Muscle of leg (tissue), 11 donors: ENCODE measurements around the gene ARCN1. TPM values are rescaled to one million over a fixed set of nuclear protein-coding genes. Genes with fewer than 3 reads are reported as not detected.

ENCODE experiments used
- DNase-seq: peaks from one replicate; pipeline ENCODE4 v3.0.0; 2013
- H3K27ac ChIP-seq: one replicate; pipeline ENCODE4 v1.5.1; 2013; ENCODE audit warnings: mild to moderate bottlenecking, low read length, control low read depth
- H3K27me3 ChIP-seq: one replicate; pipeline ENCODE4 v1.6.1; 2013; ENCODE audit warnings: low read length; ENCODE audit not compliant: control insufficient read depth, insufficient read depth
- H3K36me3 ChIP-seq: one replicate; pipeline ENCODE4 v1.6.1; 2013; ENCODE audit warnings: low read length; ENCODE audit not compliant: control insufficient read depth, insufficient read depth
- H3K4me1 ChIP-seq: one replicate; pipeline ENCODE4 v1.6.1; 2013; ENCODE audit warnings: low read length; ENCODE audit not compliant: control insufficient read depth, insufficient read depth
- H3K4me3 ChIP-seq: one replicate; pipeline ENCODE4 v1.5.1; 2013; ENCODE audit warnings: low read length, control low read depth
- H3K9me3 ChIP-seq: replicated peaks from 2 replicates; pipeline ENCODE4 v1.6.1; 2013; ENCODE audit warnings: low read depth, low read length; ENCODE audit not compliant: control insufficient read depth
- WGBS: methylation state at CpG from one replicate; pipeline ENCODE4 v1.1.5; 2013; ENCODE audit warnings: missing lambda C conversion rate; ENCODE audit not compliant: insufficient coverage; 5-methylcytosine and 5-hydroxymethylcytosine counted together
- polyA plus RNA-seq, 8 donors: library from polyadenylated mRNA; unstranded; fragments of 120-200 nt; gene quantifications; one replicate each; pipeline versions ENCODE4 v1.2.1 to v1.2.3, GENCODE V29; 2013; ENCODE audit warnings: inconsistent platforms in 1 of 8, low replicate concordance in 1 of 8; ENCODE audit not compliant: insufficient read length in 8 of 8, insufficient read depth in 1 of 8
- total RNA-seq: library from RNA; stranded (reverse); fragments of 120-200 nt; gene quantifications from one replicate; pipeline ENCODE4 v1.2.4, GENCODE V29; 2013

Gene ARCN1
- total and polyA plus RNA-seq, 9 donors: 86.4 to 182 (median 133) TPM

GRCh38 chr11:118645066-118645715, 73.0 kb downstream of the ARCN1 start:
- Histone ChIP-seq H3K36me3 (peaks cover 93% of the 10 kb centered on the region), H3K4me3 (no peak overlapping the region), H3K27me3 (no peaks in the 10 kb centered on the region), H3K4me1 (peaks cover 7% of the 10 kb centered on the region), H3K27ac (no peak overlapping the region), H3K9me3 (no peaks in the 10 kb centered on the region)
- DNase-seq: no peak
- 77% methylated on average over 8 of the region's 24 CpGs for WGBS

- H3K27me3 ChIP-seq: no peaks in the 10 kb centered on the region
- DNase-seq: no peak
- peaks cover 91% of the 10 kb centered on the region for H3K36me3 ChIP-seq
- WGBS: 49% methylated on average over 2 of the region's 3 CpGs
- no peak overlapping the region for H3K4me3 ChIP-seq
- H3K4me1 ChIP-seq: peaks cover 7% of the 10 kb centered on the region
- H3K9me3 ChIP-seq: no peaks in the 10 kb centered on the region
- no peak overlapping the region for H3K27ac ChIP-seq
Measured at GRCh38 chr11:118646393-118646792, 74.2 kb downstream of the ARCN1 start.

GRCh38 chr11:118648291-118648690, 76.1 kb downstream of the ARCN1 start:
- Histone ChIP-seq H3K4me1 (peaks cover 2% of the 10 kb centered on the region), H3K27me3 (no peaks in the 10 kb centered on the region), H3K27ac (no peak overlapping the region), H3K4me3 (no peak overlapping the region), H3K36me3 (peaks cover 89% of the 10 kb centered on the region), H3K9me3 (no peaks in the 10 kb centered on the region)
- DNase-seq: no peak
- 64% methylated on average over 3 of the region's 5 CpGs for WGBS

GRCh38 chr11:118649941-118650340, 77.7 kb downstream of the ARCN1 start:
- WGBS: 89% methylated on average over 5 of the region's 10 CpGs
- no peak for DNase-seq
- H3K4me1 ChIP-seq: no peaks in the 10 kb centered on the region
- H3K27me3 ChIP-seq: no peaks in the 10 kb centered on the region
- no peak overlapping the region for H3K27ac ChIP-seq
- H3K36me3 ChIP-seq: peaks cover 79% of the 10 kb centered on the region
- no peaks in the 10 kb centered on the region for H3K9me3 ChIP-seq
- no peak overlapping the region for H3K4me3 ChIP-seq

GRCh38 chr11:118650366-118650765, 78.2 kb downstream of the ARCN1 start:
- 90% methylated on average over 1 of the region's 8 CpGs for WGBS
- H3K9me3 ChIP-seq: no peaks in the 10 kb centered on the region
- H3K27me3 ChIP-seq: no peaks in the 10 kb centered on the region
- peaks cover 77% of the 10 kb centered on the region for H3K36me3 ChIP-seq
- H3K27ac ChIP-seq: no peak overlapping the region
- no peak for DNase-seq
- H3K4me1 ChIP-seq: no peaks in the 10 kb centered on the region
- no peak overlapping the region for H3K4me3 ChIP-seq

- Histone ChIP-seq H3K4me1 (no peaks in the 10 kb centered on the region), H3K36me3 (peaks cover 81% of the 10 kb centered on the region), H3K27me3 (no peaks in the 10 kb centered on the region), H3K4me3 (no peak overlapping the region), H3K9me3 (no peaks in the 10 kb centered on the region), H3K27ac (no peak overlapping the region)
- no peak for DNase-seq
- WGBS: no CpG with 5 or more reads among the region's 3 CpGs
Measured at GRCh38 chr11:118651820-118652219, 79.6 kb downstream of the ARCN1 start.

Other genes starting within 250 kb of the ARCN1 start
- 0.18 TPM for gene CD3D, start 229.7 kb upstream of the ARCN1 start, total RNA-seq
- under 1 TPM in 4 of 8 donors, not detected in 4; 0.29 to 0.74 (median 0.41) TPM for gene CD3D, start 229.7 kb upstream of the ARCN1 start, polyA plus RNA-seq
- gene CD3G, start 228.1 kb upstream of the ARCN1 start, total RNA-seq: 0.13 TPM
- under 1 TPM in 7 of 8 donors, not detected in 1; 0.04 to 0.37 (median 0.13) TPM for gene CD3G, start 228.1 kb upstream of the ARCN1 start, polyA plus RNA-seq
- gene UBE4A, start 212.8 kb upstream of the ARCN1 start, total RNA-seq: 27.3 TPM
- 10 to 100 TPM; 15.5 to 23.6 (median 18.3) TPM for gene UBE4A, start 212.8 kb upstream of the ARCN1 start, polyA plus RNA-seq
- gene ATP5MG, start 170.8 kb upstream of the ARCN1 start, total RNA-seq: 256 TPM
- gene ATP5MG, start 170.8 kb upstream of the ARCN1 start, polyA plus RNA-seq: 100 to 1,000 TPM; 384 to 442 (median 421) TPM
- 27.2 TPM for gene KMT2A, start 135.9 kb upstream of the ARCN1 start, total RNA-seq
- gene KMT2A, start 135.9 kb upstream of the ARCN1 start, polyA plus RNA-seq: 10 to 100 TPM; 20.9 to 32.0 (median 26.3) TPM
- gene TTC36, start 44.9 kb upstream of the ARCN1 start, total RNA-seq: 1.1 TPM
- gene TTC36, start 44.9 kb upstream of the ARCN1 start, polyA plus RNA-seq: 1 to 10 TPM; 1.2 to 3.2 (median 2.3) TPM
- 14.2 TPM for gene TMEM25, start 41.2 kb upstream of the ARCN1 start, total RNA-seq
- gene TMEM25, start 41.2 kb upstream of the ARCN1 start, polyA plus RNA-seq: 10 to 100 TPM; 15.3 to 22.0 (median 16.5) TPM
- gene IFT46, start 6.5 kb upstream of the ARCN1 start, total RNA-seq: 19.9 TPM
- 10 to 100 TPM; 13.7 to 22.2 (median 19.1) TPM for gene IFT46, start 6.5 kb upstream of the ARCN1 start, polyA plus RNA-seq
- 52.5 TPM for gene PHLDB1, start 35.2 kb downstream of the ARCN1 start, total RNA-seq
- gene PHLDB1, start 35.2 kb downstream of the ARCN1 start, polyA plus RNA-seq: 100 to 1,000 TPM in 2 of 8 donors, 10 to 100 TPM in 6; 76.2 to 125 (median 95.5) TPM
- gene TREH, start 107.2 kb downstream of the ARCN1 start, total RNA-seq: under 0.01 TPM
- 1 to 10 TPM in 2 of 8 donors, under 1 TPM in 6; 0.11 to 5.6 (median 0.22) TPM for gene TREH, start 107.2 kb downstream of the ARCN1 start, polyA plus RNA-seq
- 91.4 TPM for gene DDX6, start 218.8 kb downstream of the ARCN1 start, total RNA-seq
- 10 to 100 TPM; 56.4 to 89.3 (median 70.5) TPM for gene DDX6, start 218.8 kb downstream of the ARCN1 start, polyA plus RNA-seq